Breast epithelium (tissue), 4 donors: ENCODE measurements around the gene OBI1. TPM values are rescaled to one million over a fixed set of nuclear protein-coding genes. Genes with fewer than 3 reads are reported as not detected.

ENCODE experiments used
- DNase-seq, 2 donors: peaks; one replicate each; pipeline ENCODE4 v3.0.0-alpha.2; 2019; ENCODE audit warnings: low spot score in 2 of 2
- H3K27ac ChIP-seq, 2 donors: fragments of 200-600 bp; sonication (generic) in 1 of 2; one replicate each; pipeline ENCODE4 v1.5.1; 2016 to 2019; ENCODE audit warnings: mild to moderate bottlenecking in 1 of 2
- H3K27me3 ChIP-seq, 2 donors: fragments of 200-600 bp; sonication (generic) in 1 of 2; one replicate each; pipeline versions ENCODE4 v1.5.1 to v1.6.0; 2017 to 2019; ENCODE audit warnings: control low read depth in 1 of 2, mild to moderate bottlenecking in 1 of 2
- H3K36me3 ChIP-seq: fragments of 200-600 bp; one replicate; pipeline ENCODE4 v1.5.1; 2019
- H3K4me1 ChIP-seq, 2 donors: fragments of 200-600 bp; sonication (generic); one replicate each; pipeline ENCODE4 v1.5.1; 2016 to 2019; ENCODE audit warnings: control low read depth in 1 of 2
- H3K4me3 ChIP-seq, 3 donors: fragments of 200-600 bp; sonication (generic); 1 replicate in 2 of 3; 2 replicates in 1 of 3; pipeline ENCODE4 v1.5.1; 2016 to 2019; ENCODE audit warnings: mild to moderate bottlenecking in 3 of 3, moderate library complexity in 2 of 3
- H3K9me3 ChIP-seq, 2 donors: fragments of 200-600 bp; sonication (generic) in 1 of 2; one replicate each; pipeline ENCODE4 v1.5.1; 2016 to 2019; ENCODE audit warnings: control low read depth in 1 of 2
- CTCF ChIP-seq, 3 donors: fragments of 450-650 bp; IDR thresholded peaks; one replicate each; pipeline ENCODE4 v1.5.1; 2016 to 2017; ENCODE audit warnings: antibody characterized with exemption in 3 of 3, mild to moderate bottlenecking in 3 of 3, moderate library complexity in 3 of 3
- POLR2A ChIP-seq: fragments of 450-650 bp; IDR thresholded peaks from one replicate; pipeline ENCODE4 v1.6.1; 2016; ENCODE audit warnings: antibody characterized with exemption, mild to moderate bottlenecking, moderate library complexity
- POLR2AphosphoS5 ChIP-seq, 3 donors: sonication (generic); formaldehyde crosslinking; IDR thresholded peaks; one replicate each; pipeline ENCODE4 v1.6.1; 2017; ENCODE audit warnings: antibody characterized with exemption in 3 of 3
- intact Hi-C: fragments of 100-400 bp; cut with DNase I; formaldehyde crosslinking; loops from one replicate; pipeline ENCODE4 v1.15.1; 2023; ENCODE audit warnings: low total_unique reads
- total RNA-seq, 3 donors: library from RNA; depleted of rRNA; stranded (reverse); fragments of >200 nt; gene quantifications; one replicate each; pipeline ENCODE4 v1.1.0, GENCODE V29; 2016

OBI1 gene
- total RNA-seq, 3 donors from 2014 or later = 10.1 to 14.0 (median 13.4) TPM

GRCh38 chr13:78597602-78597932, 61.4 kb downstream of the OBI1 start:
- no peak overlapping the region for H3K27ac ChIP-seq
- H3K27me3 ChIP-seq = peaks cover 6 to 96% of the 10 kb centered on the region in 2 donors
- TF ChIP-seq CTCF (IDR thresholded peaks at IDR 0.05) = no peak
- TF ChIP-seq POLR2A = no peak
- TF ChIP-seq POLR2AphosphoS5 (IDR thresholded peaks at IDR 0.05) = no peak

GRCh38 chr13:78596736-78597601, 62.0 kb downstream of the OBI1 start:
- H3K4me3 ChIP-seq = peak overlapping the region in 1 of 3 donors; percentile 3
- peaks cover 6 to 97% of the 10 kb centered on the region in 2 donors for H3K27me3 ChIP-seq
- intact Hi-C loops = no loop called here
- no peak for DNase-seq
- no peak for TF ChIP-seq CTCF (IDR thresholded peaks at IDR 0.05)
- TF ChIP-seq POLR2A = no peak
- no peak for TF ChIP-seq POLR2AphosphoS5 (IDR thresholded peaks at IDR 0.05)
- no peaks in the 10 kb centered on the region for H3K9me3 ChIP-seq
- H3K27ac ChIP-seq = no peak overlapping the region
- H3K36me3 ChIP-seq = no peaks in the 10 kb centered on the region
- peaks cover 0 to 3% of the 10 kb centered on the region in 2 donors for H3K4me1 ChIP-seq

More at GRCh38 chr13:78597602-78597932, 61.4 kb downstream of the OBI1 start:
- intact Hi-C loops = no loop called here
- Histone ChIP-seq H3K36me3 (no peaks in the 10 kb centered on the region), H3K4me3 (no peak overlapping the region), H3K4me1 (peaks cover 0 to 3% of the 10 kb centered on the region in 2 donors), H3K9me3 (no peaks in the 10 kb centered on the region)
- no peak for DNase-seq

- intact Hi-C loops = no loop called here
- TF ChIP-seq POLR2A = no peak
- no peak for TF ChIP-seq CTCF (IDR thresholded peaks at IDR 0.05)
- TF ChIP-seq POLR2AphosphoS5 (IDR thresholded peaks at IDR 0.05) = no peak
These were observed 62.6 kb downstream of the OBI1 start for GRCh38 chr13:78596399-78596735.

GRCh38 chr13:78595495-78596398, 63.2 kb downstream of the OBI1 start:
- H3K36me3 ChIP-seq = no peaks in the 10 kb centered on the region
- peaks cover 3 to 89% of the 10 kb centered on the region in 2 donors for H3K27me3 ChIP-seq
- H3K4me3 ChIP-seq = peak overlapping the region in 1 of 3 donors; percentile 44
- no peak for DNase-seq
- TF ChIP-seq POLR2A = no peak
- no peak for TF ChIP-seq POLR2AphosphoS5 (IDR thresholded peaks at IDR 0.05)
- no peak for TF ChIP-seq CTCF (IDR thresholded peaks at IDR 0.05)
- no peaks in the 10 kb centered on the region for H3K4me1 ChIP-seq
- no peak overlapping the region for H3K27ac ChIP-seq
- intact Hi-C loops = no loop called here
- no peaks in the 10 kb centered on the region for H3K9me3 ChIP-seq

More at GRCh38 chr13:78596399-78596735, 62.6 kb downstream of the OBI1 start:
- no peak for DNase-seq
- H3K36me3 ChIP-seq = no peaks in the 10 kb centered on the region
- no peaks in the 10 kb centered on the region for H3K9me3 ChIP-seq
- H3K27me3 ChIP-seq = peaks cover 4 to 95% of the 10 kb centered on the region in 2 donors
- peak overlapping the region in 1 of 3 donors; percentile 44 for H3K4me3 ChIP-seq
- no peak overlapping the region for H3K27ac ChIP-seq
- H3K4me1 ChIP-seq = peaks cover 0 to under 1% of the 10 kb centered on the region in 2 donors
